GM19463 (cell line): ENCODE data around the gene CASP8AP2.
"Not testable (repeated sequence)": the region's sequence is repeated elsewhere in the genome, so short reads cannot be mapped to it uniquely, and the experiment has no call there.

Experiments used
- ATAC-seq: cut with Tn5 transposase; IDR thresholded peaks from one replicate; pipeline ENCODE4 v1.9.1; 2021; ENCODE audit warnings: mild to moderate bottlenecking, moderate library complexity; ENCODE audit not compliant: unreplicated experiment

Gene CASP8AP2

GRCh38 chr6:89829472-89830169 is at the start of gene CASP8AP2:
TSS of gene CASP8AP2 (plus strand) at chr6:89829880.
- peak; percentile 97 for ATAC-seq

- no peak for ATAC-seq
These were observed 48.3 kb upstream of the CASP8AP2 start for GRCh38 chr6:89781070-89782034.

GRCh38 chr6:89782222-89782621 is 47.5 kb upstream of the CASP8AP2 start:
- ATAC-seq = no peak

GRCh38 chr6:89783293-89783692 is 46.4 kb upstream of the CASP8AP2 start:
- not testable (repeated sequence) for ATAC-seq

GRCh38 chr6:89784838-89785237 is 44.8 kb upstream of the CASP8AP2 start:
- no peak for ATAC-seq

- no peak for ATAC-seq
These were observed 42.7 kb upstream of the CASP8AP2 start for GRCh38 chr6:89786970-89787369.

GRCh38 chr6:89787660-89788328 is 41.9 kb upstream of the CASP8AP2 start:
- ATAC-seq = no peak

- ATAC-seq = no peak
These were observed 39.7 kb upstream of the CASP8AP2 start for GRCh38 chr6:89789980-89790379.

- no peak for ATAC-seq
These were observed 39.3 kb upstream of the CASP8AP2 start for GRCh38 chr6:89790403-89790802.

GRCh38 chr6:89792881-89793280 is 36.8 kb upstream of the CASP8AP2 start:
- peak; percentile 74 for ATAC-seq

GRCh38 chr6:89793586-89793985 is 36.1 kb upstream of the CASP8AP2 start:
- ATAC-seq = no peak

GRCh38 chr6:89794324-89794723 is 35.4 kb upstream of the CASP8AP2 start:
- ATAC-seq = no peak

GRCh38 chr6:89797317-89797716 is 32.4 kb upstream of the CASP8AP2 start:
- ATAC-seq = no peak

GRCh38 chr6:89799096-89799495 is 30.6 kb upstream of the CASP8AP2 start:
- no peak for ATAC-seq

- ATAC-seq = no peak
These were observed 29.9 kb upstream of the CASP8AP2 start for GRCh38 chr6:89799756-89800155.

GRCh38 chr6:89803271-89803670 is 26.4 kb upstream of the CASP8AP2 start:
- no peak for ATAC-seq

- no peak for ATAC-seq
These were observed 23.8 kb upstream of the CASP8AP2 start for GRCh38 chr6:89805814-89806371.

- ATAC-seq = no peak
These were observed 22.1 kb upstream of the CASP8AP2 start for GRCh38 chr6:89807581-89807980.

- ATAC-seq = not testable (repeated sequence)
These were observed 16.3 kb upstream of the CASP8AP2 start for GRCh38 chr6:89813422-89813821.

- ATAC-seq = no peak
These were observed 12.2 kb upstream of the CASP8AP2 start for GRCh38 chr6:89817481-89817880.

- ATAC-seq = peak; percentile 16
These were observed 10.7 kb upstream of the CASP8AP2 start for GRCh38 chr6:89818977-89819335.
